ENCODE results near the gene LRRFIP1.
A peak's percentile ranks its signal among the peaks of the same experiment; 100 is the strongest.
"Not testable (repeated sequence)": the region's sequence is repeated elsewhere in the genome, so short reads cannot be mapped to it uniquely, and the experiment has no call there.

The LRRFIP1 gene

DNA sequence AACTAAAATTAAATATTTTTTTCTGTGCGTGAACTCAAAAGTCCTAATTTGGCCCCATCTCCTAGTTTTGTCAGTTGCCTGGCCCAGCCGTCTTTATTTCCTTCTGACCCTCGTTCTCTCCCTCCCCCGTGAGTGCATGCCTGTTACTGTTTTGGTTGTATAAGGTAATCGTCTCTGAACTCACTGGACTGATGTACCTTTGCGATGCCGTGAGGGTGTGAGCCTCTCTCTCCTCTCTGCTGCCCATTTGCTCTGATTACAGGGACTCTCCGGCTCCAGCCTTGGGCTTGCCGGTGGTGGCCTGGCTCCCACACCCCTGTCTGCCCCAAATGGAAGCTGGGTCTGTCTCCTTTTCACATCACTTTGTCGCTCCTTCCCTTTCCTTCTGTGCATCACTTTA, 104.7 kb downstream of the LRRFIP1 start:
- no peak for DNase-seq

DNA sequence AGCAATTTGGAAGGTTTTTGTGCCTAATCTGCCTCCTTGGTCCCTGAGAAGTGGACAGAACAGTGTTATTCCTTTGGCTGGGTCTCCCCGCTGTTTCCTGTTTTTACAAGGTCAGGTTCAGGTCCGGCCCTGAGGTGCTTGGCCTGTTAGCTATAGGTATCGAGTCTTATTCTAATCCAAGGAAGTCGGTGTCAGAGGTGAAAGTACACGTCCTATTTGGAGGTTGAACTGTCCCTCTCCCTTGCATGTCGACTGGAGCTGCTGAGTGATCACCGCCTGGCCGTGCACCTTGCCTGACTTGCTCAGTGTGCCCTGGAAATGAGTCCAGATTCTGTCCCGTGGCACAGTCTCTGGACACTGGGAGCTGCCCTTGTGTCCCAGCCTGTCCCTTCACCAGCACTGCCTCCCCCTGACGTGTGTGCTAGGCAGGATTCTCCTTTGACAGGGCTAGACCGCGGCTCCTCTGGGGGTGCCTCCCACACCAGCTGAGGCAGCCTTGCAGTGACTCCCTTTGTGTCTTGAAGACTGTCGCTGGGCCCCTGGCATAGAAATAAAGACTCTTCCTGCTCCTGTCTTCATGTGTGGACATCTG, 105.5 kb downstream of the LRRFIP1 start:
- DNase-seq, result no peak

DNA sequence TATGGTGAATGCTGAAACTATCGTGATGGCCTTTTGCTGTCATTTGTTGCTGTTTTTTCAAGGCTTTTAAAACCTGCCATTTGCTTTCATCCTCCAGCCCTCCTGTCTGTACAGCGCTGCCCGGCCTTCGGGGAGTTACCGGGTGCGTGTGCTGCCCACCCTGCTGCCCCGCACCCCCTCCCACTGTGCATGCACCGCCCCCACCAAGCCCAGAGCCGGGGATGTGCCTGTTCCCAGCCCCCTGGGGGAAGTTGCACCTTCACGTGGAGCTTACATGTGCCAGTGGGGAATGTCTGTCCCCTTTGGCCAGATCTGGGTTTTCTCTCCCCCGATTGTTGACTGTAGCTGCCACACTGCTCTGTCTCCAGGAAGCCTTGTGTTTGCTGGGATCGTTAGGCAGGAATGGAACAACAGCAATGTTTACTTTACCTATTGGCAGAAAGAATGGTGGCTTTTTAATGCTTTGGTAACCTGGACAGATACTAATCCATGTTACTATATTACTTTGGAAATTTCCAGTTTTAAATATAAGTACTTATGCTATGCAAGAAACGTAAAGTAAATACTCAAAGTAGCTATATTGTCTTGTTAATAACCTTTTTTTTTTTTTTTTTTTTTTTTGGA, 106.4 kb downstream of the LRRFIP1 start:
- no peak for DNase-seq

DNA sequence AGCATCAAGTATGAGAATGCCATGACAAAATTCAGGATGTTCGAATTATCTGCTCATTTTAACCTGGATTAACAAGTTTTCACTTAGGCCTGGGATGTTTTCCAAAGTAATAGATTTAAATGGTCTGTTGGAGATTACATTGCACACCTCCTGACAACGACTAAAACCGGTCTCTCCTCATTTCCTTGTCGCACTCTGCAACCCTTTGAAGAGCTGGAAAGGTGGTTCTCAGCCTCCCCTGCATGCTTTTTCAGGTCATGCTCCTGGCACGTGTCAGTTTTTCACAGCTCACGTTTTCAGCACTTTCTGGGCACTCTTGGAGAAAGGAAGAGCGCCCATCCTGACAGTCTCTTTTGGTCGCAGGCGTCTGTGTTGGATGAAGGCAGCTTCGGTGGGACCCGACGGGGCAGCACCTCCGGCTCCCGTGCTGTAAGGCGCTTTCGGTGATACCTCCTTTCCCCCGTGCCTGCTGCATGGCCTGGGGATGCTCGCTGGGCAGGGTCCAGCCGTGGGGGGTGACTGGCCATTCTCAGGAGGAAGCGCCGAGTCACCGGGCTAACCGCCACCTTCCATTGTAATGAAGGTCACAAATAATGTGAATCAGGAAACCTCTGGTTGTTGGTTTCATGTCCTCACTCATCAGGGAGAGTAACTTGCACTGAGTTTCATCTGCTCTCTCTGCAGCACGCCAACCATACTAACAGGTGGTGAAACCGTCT, 107.7 kb downstream of the LRRFIP1 start:
- no peak for DNase-seq

DNA sequence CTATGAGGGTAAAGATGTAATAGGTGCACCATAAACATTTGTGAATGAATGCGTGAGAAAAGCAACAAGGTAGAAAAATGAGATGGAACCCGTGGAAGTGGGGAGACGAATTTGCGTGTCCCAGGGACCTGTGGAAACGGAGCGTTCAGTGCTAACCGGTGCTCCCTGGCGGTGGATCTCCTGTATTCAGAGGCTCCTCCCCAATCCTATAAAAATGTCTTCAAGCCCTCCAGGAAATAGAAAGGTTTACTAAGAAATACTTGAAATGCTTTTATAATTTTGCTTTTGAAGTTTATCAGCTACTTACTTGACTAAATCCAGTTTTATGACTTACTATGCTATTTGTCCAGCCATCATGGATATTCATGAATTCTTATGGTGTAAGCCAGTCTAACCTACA, 108.4 kb downstream of the LRRFIP1 start:
- DNase-seq, result no peak

DNA sequence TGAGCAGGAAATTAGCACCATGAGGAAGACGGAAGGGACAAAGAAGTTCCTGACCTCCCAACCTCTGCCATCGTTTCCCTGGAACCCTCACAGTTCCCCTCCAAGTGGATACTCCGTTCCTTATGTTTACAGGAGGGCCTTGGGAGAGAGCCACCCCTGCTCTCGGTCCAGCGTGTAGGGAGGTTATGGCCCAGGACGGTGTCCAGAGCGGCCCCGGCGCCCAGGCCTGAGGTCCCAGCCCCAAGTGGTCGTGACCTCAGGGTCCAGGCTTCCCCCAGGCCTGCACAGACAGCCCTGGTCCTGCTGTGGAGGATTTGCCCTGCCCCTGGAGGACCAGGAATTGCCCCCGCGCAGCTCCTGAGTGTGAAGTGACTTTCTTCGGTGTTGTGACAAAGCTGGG, 109.4 kb downstream of the LRRFIP1 start:
- no peak for DNase-seq

DNA sequence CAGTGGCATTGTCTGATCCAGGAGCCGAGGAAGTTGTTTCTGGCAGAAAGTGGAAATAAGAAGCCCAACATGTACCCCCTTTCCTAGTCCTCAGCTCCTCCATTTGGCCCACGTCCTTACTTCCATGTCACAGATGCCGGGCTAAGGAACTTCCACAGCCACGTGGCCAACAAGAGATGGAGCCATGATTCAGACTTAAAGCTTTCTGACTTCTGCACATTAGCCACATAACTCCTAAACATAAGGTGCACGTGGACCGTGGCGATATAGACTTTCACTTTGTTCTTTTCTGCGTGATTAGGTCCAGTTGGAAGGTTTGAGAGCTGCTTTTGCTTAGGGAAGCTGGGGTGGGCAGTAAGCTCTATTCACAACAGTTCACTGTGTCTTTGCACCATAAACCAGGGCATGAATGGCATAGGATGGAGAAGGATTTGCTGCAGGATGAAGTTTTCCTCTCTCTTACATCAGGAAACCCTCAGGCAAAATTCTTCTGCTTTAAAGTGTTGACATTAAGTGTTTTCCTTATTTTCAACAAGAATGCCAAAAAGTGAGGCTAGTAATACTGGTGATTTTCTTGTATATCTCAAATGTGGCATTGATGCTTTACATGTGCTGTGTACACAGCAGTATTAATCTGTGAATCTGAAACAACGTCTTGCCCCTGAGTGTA, 109.9 kb downstream of the LRRFIP1 start:
- DNase-seq, result no peak

DNA sequence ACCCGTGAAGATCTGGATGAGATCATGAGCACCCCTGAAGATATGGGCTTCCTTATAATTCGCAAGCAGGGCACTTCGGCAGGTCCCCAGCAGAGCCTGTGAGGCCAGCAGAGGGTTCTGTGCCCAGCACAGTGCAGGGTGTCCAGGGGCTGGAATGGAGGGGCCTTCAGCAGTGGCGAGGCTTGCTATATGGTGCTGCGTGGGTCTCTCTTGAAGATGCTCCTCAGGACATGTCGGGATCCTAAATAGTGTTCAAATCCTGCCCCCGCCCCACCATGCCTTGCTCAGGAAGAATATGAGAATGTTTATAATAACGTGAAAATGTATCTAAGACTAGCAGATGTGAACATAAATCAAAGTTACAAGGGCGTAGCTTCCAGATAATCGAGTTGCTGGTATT, 110.9 kb downstream of the LRRFIP1 start:
- DNase-seq, result no peak

DNA sequence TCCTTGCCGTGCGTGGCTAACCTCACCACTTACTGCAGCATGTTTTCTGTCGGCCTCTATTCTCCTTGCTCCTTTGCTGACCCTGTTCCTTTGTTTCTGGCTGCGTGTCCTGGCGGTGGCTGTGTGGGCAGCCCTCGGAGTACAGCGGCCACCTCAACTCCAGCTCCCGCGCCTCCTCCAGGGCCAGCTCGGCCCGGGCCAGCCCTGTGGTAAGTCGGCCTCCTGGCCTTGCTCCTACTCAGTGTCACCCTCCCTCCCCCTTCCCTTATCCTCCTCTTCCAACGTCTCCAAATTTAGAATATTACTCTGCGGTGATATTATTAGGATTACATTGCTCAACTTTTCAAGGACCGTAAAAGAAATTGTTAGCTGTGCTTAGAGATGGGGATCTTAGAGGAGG, 111.7 kb downstream of the LRRFIP1 start:
- DNase-seq, result no peak

DNA sequence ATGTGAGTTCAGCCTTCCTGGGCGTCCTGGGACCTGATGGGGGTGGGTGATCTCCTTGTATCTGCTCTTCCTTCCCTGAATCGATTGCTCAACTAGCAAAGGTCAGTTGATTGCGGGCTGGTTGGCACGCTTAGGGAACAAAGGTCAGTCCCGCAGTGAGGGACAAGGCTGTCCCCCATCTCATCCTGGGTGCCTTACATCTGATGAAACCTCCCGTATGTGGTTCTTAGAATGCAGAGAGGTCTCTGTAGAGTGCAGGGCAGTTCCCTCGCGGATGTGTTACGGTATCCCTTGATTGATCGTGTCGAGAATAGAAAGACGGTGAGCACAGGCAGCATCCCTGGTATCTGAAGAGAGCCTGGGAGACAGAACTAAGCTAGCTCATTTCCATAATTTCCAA, 114.8 kb downstream of the LRRFIP1 start:
- DNase-seq, result no peak

DNA sequence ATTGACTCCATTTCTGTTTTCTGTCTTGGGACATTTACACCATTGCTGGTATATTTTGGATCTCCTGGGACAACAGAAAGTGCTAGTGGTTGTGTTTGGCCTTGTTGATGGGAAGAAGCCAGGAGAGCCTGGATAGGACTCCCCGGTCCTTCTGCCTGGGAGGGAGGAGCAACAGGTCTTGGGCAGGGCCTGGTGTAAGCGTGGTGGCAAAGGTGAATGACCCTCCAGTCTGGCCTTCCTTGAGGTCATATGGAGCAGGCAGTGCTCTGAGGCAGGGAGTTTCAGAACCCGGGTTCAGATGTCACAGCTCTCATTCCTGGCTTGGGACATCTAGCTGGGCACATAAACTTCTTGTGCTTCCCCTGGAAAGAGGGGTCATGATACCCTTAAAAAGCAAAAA, 115.2 kb downstream of the LRRFIP1 start:
- DNase-seq, result no peak

DNA sequence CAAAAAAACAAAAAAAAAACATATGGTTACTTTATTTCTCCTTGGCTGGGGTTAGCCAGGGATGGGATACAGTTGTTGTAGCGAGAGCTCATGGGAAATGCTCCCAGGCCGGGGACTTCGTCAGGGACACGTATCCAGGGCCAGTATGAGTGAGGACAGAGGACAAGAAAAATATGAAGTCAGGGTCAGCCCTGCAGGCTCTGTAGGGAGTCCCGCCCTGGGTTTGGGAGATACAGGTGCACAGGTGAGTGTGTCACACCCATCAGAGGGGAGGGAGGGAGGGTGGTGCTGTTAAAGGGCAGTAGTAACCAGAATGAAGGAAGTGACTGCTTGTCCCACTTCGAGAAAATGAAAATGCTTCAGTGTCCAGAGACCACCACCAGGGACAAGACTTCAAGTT, 115.6 kb downstream of the LRRFIP1 start:
- no peak for DNase-seq

DNA sequence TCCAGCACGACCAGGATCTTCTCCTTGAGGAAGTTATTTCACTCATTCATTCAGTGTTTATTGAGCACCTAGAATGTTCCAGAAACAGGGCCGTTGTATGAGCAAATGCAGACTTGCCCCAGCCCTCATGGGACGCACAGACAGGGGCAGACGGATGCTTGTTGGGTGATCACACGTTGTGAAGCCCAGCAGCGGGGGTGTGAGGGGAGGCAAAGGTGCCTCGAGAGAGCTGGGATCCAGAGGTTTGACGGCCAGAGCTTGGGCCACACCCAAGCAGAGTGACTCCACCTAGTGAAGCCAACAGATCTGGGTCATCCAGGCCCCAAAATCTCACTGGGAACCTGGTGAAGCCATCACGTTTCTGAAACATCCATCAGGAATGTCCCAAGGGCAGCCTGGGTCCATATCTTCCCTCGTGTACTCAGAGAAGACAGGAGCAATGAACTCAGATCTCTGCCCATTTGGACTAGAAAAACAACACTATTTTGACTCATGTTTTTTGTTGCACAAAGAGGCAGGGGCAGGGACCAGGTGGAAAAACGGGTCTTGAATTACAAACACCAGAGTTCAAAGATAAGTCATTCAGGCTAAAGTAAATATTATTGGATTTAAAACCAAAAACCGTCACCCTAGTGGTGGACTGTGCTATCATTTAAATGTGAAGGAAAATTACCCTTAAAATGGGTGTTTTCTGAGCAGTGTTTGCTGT, 116.3 kb downstream of the LRRFIP1 start:
- DNase-seq, result no peak

DNA sequence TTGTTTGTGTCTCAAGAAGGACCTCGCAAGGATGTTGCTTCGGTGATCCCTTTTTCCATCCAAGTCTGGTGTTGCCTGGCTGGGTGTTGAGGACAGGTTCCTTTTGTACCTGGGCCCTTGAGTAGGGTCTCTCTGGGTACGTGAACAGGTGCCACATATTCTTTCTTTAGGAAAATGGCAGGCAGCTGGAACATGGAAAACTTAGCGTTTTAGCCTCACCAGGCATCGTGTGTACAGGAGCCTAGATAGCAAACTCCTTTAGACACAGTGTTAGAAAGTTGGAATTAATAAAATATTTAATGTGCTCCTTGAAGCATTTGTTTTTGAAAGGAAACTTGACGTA, 116.9 kb downstream of the LRRFIP1 start:
- DNase-seq, result no peak

DNA sequence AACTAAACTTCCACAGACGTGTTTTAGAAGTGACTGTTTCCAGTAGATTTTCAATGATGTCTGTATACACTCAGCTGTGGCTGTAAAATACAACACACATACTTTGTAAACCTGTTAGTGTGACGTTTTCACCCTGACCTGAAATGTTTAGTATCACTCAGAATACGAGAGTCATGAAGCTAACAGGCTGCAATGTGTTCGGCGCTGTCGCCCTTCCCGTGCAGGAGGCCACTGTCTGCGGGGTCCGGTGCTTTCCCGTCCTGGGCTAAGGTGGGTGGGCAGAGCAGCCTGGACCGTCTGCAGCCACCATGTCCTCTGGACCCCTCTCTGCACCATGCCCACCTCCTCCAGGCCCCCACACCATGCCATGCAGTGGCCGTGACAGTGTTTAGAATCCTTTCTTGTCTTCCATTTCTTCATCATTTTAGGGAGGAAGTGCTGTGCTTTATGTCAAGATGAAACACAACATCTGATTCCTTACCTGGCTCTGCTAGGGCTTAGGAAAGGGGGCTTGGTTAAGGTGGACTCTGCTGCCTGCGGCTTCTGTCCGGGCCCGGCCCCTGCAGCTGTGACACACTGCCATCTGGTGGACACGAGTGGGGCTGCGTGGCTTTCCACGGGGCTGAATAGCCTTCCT, 117.3 kb downstream of the LRRFIP1 start:
- DNase-seq, result peak; percentile 82 to 86

DNA sequence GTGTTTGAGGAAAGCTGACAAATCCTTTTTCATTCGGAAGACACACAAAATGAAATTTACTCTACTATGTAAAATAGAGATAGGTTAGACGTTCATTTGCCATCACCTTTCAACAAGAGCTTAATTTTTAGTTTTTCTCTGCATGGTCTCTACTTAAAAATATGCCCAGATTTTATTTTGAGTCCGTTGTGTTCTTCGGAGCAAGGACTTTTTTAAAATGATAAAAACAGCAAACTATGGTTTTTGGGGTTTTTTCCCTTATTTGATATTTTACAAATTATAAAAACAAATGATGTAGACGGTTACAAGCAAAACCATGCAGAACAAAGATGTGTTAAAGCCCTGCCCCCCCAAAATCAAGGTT, 117.8 kb downstream of the LRRFIP1 start:
- no peak for DNase-seq

DNA sequence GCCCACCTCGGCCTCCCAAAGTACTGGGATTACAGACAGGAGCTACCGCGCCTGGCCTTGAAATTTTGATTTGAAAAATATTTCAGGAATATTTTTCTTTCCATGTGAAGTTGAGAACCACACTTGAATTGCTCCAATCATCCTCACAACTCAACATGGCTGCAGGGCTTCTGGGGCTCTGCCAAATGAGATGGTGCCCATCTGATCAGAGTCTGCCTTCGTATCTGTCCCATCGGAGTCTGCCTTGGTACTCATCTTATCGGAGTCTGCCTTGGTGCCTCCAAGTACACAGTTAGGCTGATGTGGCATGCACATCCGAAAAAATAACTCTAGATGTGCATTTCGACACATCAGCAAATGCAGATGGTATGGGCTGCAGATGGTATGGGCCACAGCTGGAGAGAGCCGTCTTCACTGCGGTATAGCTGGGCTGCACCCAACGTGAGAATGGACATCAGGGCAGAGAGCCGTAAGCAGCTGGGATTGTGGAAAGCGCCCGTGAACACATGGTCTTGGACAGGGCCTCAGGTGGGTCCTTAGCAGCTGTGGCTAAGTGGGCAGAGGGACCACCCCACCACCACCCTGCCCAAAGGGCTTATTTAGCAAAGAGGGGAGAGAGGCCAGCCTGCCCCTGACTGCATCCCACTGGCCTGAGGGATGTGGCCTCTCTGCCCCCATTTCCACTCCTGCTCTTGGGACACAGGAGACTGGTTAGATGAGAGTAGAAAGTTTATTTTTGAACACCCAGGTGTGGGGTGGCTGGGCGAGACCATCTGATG, 119.1 kb downstream of the LRRFIP1 start:
- no peak for DNase-seq

DNA sequence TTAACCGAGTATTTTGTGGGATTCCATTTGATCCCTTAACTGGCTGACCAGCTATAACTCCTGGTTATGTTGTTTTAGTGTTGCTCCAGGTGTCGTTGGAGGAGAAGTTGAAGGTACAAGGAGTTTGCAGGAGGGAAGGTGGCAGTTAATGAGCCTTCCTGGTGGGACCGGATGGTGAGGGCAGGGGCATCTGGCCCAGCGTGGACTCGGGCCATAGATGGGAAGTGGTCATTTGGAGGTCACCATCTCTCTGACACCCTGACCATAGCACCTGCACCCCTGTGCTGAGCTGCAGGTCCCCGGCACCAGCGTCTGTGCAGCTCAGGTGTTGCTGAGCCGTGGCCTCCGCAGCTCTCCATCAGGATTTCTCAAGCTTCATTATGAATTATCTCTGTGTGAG, 119.8 kb downstream of the LRRFIP1 start:
- no peak for DNase-seq

DNA sequence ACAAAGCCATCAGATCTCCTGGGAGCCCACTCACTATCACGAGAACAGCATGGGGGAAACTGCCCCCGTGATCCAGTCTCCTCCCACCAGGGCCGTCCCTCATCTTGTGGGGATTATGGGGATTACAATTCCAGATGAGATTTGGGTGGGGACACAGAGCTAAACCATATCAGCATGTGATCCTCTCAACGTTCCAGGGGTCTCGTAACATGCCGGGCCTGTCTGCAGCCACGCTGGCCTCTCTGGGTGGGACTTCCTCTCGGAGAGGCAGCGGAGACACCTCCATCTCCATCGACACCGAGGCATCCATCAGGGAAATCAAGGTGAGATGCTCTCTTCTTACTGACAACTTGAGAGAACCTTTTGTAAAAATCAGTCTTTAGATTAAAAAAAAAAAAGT, 121.6 kb downstream of the LRRFIP1 start:
- DNase-seq, result no peak

DNA sequence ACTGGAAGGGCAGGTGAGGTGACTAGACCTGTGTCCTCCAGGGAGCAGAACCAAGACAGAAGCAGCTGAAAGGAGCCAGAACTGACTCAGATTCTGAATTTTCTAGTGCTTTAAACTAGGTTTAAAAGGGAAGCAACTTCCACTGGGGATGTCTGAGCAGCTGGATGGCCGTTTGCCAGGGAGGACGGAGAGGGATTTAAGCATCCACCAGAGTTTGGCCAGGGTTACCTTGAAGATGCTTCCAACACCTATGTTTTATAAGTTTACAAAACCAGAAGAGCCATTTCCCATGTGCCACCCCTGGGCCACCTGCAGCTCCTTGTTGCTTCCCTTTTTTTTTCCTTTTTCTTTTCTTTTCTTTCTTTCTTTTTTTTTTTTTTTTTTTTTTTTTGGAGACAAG, 122.6 kb downstream of the LRRFIP1 start:
- no peak for DNase-seq

DNA sequence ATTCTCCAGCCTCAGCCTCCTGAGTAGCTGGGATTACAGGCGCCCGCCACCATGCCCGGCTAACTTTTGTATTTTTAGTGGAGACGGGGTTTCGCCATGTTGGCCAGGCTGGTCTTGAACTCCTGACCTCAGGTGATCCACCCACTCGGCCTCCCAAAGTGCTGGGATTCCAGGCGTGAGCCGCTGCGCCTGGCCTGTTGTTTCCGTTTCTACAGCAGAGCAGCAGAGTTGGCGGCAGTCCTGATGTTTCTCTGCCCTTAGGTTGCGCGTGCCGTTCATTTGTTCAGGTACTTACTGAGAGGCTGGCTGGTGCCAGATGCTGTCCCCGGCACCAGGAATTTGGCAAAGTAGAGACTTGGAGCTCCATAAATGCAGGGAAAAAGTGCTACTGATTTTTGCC, 123.1 kb downstream of the LRRFIP1 start:
- not testable (repeated sequence) for DNase-seq

DNA sequence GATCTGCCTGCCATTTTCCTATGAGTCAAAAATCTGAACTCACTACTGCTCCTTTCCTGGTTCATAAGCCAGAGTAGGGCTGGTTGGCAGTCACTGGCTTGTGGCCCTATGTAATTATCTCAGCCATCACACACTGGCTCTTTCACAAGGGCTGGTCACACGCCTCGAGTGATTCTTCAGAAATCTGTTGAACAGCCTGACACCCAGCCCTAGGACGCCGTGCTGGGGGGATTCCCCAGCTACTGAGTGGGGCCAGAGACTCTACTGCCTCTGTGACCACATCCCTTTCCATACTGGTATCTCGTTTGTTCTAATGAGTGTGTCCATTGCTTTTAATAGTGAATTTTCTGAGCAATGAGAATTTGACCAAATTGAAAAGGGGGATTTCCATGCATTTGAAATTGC, 125.4 kb downstream of the LRRFIP1 start:
- DNase-seq, result peak in 1 of 2 donors; percentile 48
